Upper lobe of left lung (tissue), 6 donors: ENCODE measurements around the gene SVEP1. TPM values are rescaled to one million over a fixed set of nuclear protein-coding genes. Genes with fewer than 3 reads are reported as not detected.

Source experiments
- ATAC-seq, 2 donors: fragments of 200-7000 bp; cut with Tn5 transposase; one replicate each; pipeline ENCODE4 v1.9.1; 2022; ENCODE audit warnings: mild to moderate bottlenecking in 2 of 2, moderate library complexity in 2 of 2; ENCODE audit not compliant: low FRiP score in 2 of 2
- DNase-seq, 2 donors: peaks; one replicate each; pipeline ENCODE4 v3.0.0-alpha.2; 2019 to 2020
- H3K27ac ChIP-seq, 4 donors: fragments of 200-600 bp; sonication (generic); one replicate each; pipeline ENCODE4 v1.5.1; 2016 to 2019
- H3K27me3 ChIP-seq, 4 donors: fragments of 200-600 bp; sonication (generic); one replicate each; pipeline ENCODE4 v1.5.1; 2017 to 2019
- H3K36me3 ChIP-seq, 4 donors: fragments of 200-600 bp; sonication (generic); one replicate each; pipeline ENCODE4 v1.5.1; 2016 to 2019
- H3K4me1 ChIP-seq, 4 donors: fragments of 200-600 bp; sonication (generic); one replicate each; pipeline ENCODE4 v1.5.1; 2018 to 2019
- H3K4me3 ChIP-seq, 4 donors: fragments of 200-600 bp; sonication (generic); one replicate each; pipeline ENCODE4 v1.5.1; 2017 to 2019; ENCODE audit warnings: mild to moderate bottlenecking in 2 of 4, moderate library complexity in 1 of 4
- H3K9me3 ChIP-seq, 4 donors: fragments of 200-600 bp; sonication (generic); one replicate each; pipeline ENCODE4 v1.5.1; 2018 to 2019
- CTCF ChIP-seq, 6 experiments: fragments of 450-650 bp in 4 of 6; fragments of 200-600 bp in 2 of 6; sonication (generic) in 2 of 6; IDR thresholded peaks; one replicate each; pipeline ENCODE4 v1.5.1; 2016 to 2019; ENCODE audit warnings: antibody characterized with exemption in 6 of 6
- EP300 ChIP-seq, 4 donors: sonication (generic); formaldehyde crosslinking; IDR thresholded peaks; one replicate each; pipeline ENCODE4 v1.5.1; 2017; ENCODE audit warnings: antibody characterized with exemption in 4 of 4, control low read depth in 2 of 4
- POLR2A ChIP-seq, 4 donors: fragments of 450-650 bp; IDR thresholded peaks; one replicate each; pipeline ENCODE4 v1.5.1; 2016 to 2017; ENCODE audit warnings: antibody characterized with exemption in 4 of 4, mild to moderate bottlenecking in 2 of 4
- POLR2AphosphoS5 ChIP-seq, 2 donors: sonication (generic); formaldehyde crosslinking; IDR thresholded peaks; one replicate each; pipeline ENCODE4 v1.5.1; 2017; ENCODE audit warnings: antibody characterized with exemption in 2 of 2
- WGBS, 2 donors: methylation state at CpG; one replicate each; pipeline ENCODE4 v1.1.5; 2017 to 2018; 5-methylcytosine and 5-hydroxymethylcytosine counted together
- total RNA-seq, 6 donors: library from RNA; depleted of rRNA in 4 of 6; stranded (reverse); fragments of >200 nt in 4 of 6; gene quantifications; one replicate each; pipeline versions ENCODE4 v1.1.0 to v1.2.1, GENCODE V29; 2016 to 2021
- donor health status: DM: no; HTN: no; CAD: no; lungs with moderate emphysema.
- donor health status: DM: no; HTN: yes; CAD: no; lungs with severe emphysema.

The SVEP1 gene
- total RNA-seq, 6 donors from 2014 or later: 25.4 to 54.5 (median 33.0) TPM

- Histone ChIP-seq H3K4me3 (no peak overlapping the region), H3K9me3 (no peaks in the 10 kb centered on the region), H3K4me1 (no peaks in the 10 kb centered on the region), H3K27me3 (no peaks in the 10 kb centered on the region), H3K36me3 (peaks cover 0 to 4% (median 0%) of the 10 kb centered on the region in 4 donors), H3K27ac (no peak overlapping the region)
- ATAC-seq (peak in 1 of 2 donors; percentile 83), DNase-seq (no peak)
- 86 to 92% methylated on average over 2 to 3 of the region's 3 CpGs for WGBS, 2 donors
- no peak for TF ChIP-seq CTCF (IDR thresholded peaks at IDR 0.05)
- TF ChIP-seq POLR2A (IDR thresholded peaks at IDR 0.05): no peak
- no peak for TF ChIP-seq POLR2AphosphoS5 (IDR thresholded peaks at IDR 0.05)
- no peak for TF ChIP-seq EP300 (IDR thresholded peaks at IDR 0.05)
Observed at GRCh38 chr9:110432253-110432652, 147.3 kb downstream of the SVEP1 start.

- H3K9me3 ChIP-seq: no peaks in the 10 kb centered on the region
- H3K4me3 ChIP-seq: no peak overlapping the region
- 93 to 97% methylated on average over 1 of the region's 1 CpG for WGBS, 2 donors
- ATAC-seq (no peak), DNase-seq (no peak)
- H3K4me1 ChIP-seq: no peaks in the 10 kb centered on the region
- no peaks in the 10 kb centered on the region for H3K27me3 ChIP-seq
- no peak overlapping the region for H3K27ac ChIP-seq
- H3K36me3 ChIP-seq: peaks cover 0 to 4% (median 0%) of the 10 kb centered on the region in 4 donors
- TF ChIP-seq CTCF (IDR thresholded peaks at IDR 0.05): no peak
- TF ChIP-seq POLR2AphosphoS5 (IDR thresholded peaks at IDR 0.05): no peak
- TF ChIP-seq POLR2A (IDR thresholded peaks at IDR 0.05): no peak
- no peak for TF ChIP-seq EP300 (IDR thresholded peaks at IDR 0.05)
Observed at GRCh38 chr9:110429453-110429852, 150.1 kb downstream of the SVEP1 start.

GRCh38 chr9:110427497-110428104 lies 151.9 kb downstream of the SVEP1 start:
- no peaks in the 10 kb centered on the region for H3K27me3 ChIP-seq
- H3K4me3 ChIP-seq: no peak overlapping the region
- ATAC-seq (peak in 1 of 2 donors; percentile 47), DNase-seq (peak in 1 of 2 donors; percentile 31)
- TF ChIP-seq CTCF (IDR thresholded peaks at IDR 0.05): peak in 1 of 6 experiments; percentile 10
- TF ChIP-seq EP300 (IDR thresholded peaks at IDR 0.05): no peak
- no peaks in the 10 kb centered on the region for H3K36me3 ChIP-seq
- H3K27ac ChIP-seq: no peak overlapping the region
- no peaks in the 10 kb centered on the region for H3K4me1 ChIP-seq
- 43 to 49% methylated on average over 7 of the region's 7 CpGs for WGBS, 2 donors
- H3K9me3 ChIP-seq: no peaks in the 10 kb centered on the region

GRCh38 chr9:110426052-110426709 lies 153.4 kb downstream of the SVEP1 start:
- 82% methylated on average over 2 of the region's 2 CpGs for WGBS, 2 donors
- Histone ChIP-seq H3K36me3 (no peaks in the 10 kb centered on the region), H3K27me3 (no peaks in the 10 kb centered on the region), H3K27ac (no peak overlapping the region), H3K9me3 (no peaks in the 10 kb centered on the region), H3K4me1 (no peaks in the 10 kb centered on the region), H3K4me3 (no peak overlapping the region)
- ATAC-seq: no peak
- TF ChIP-seq CTCF (IDR thresholded peaks at IDR 0.05) (no peak), POLR2AphosphoS5 (IDR thresholded peaks at IDR 0.05) (no peak), EP300 (IDR thresholded peaks at IDR 0.05) (no peak), POLR2A (IDR thresholded peaks at IDR 0.05) (no peak)
- no peak for DNase-seq

GRCh38 chr9:110414471-110414870 lies 165.1 kb downstream of the SVEP1 start:
- ATAC-seq: no peak
- WGBS, 2 donors: 83 to 88% methylated on average over 2 of the region's 2 CpGs
- Histone ChIP-seq H3K27me3 (no peaks in the 10 kb centered on the region), H3K36me3 (peaks cover 0 to 5% (median 0%) of the 10 kb centered on the region in 4 donors), H3K4me1 (no peaks in the 10 kb centered on the region), H3K27ac (no peak overlapping the region), H3K9me3 (no peaks in the 10 kb centered on the region), H3K4me3 (no peak overlapping the region)
- DNase-seq: no peak
- TF ChIP-seq CTCF (IDR thresholded peaks at IDR 0.05) (no peak), EP300 (IDR thresholded peaks at IDR 0.05) (no peak), POLR2A (IDR thresholded peaks at IDR 0.05) (no peak), POLR2AphosphoS5 (IDR thresholded peaks at IDR 0.05) (no peak)
